ENCODE data around the gene SEMA7A.

Gene SEMA7A

GRCh38 chr15:74362482-74362881, 71.3 kb downstream of the SEMA7A start:
- TF ChIP-seq FOXM1 (IDR thresholded peaks at IDR 0.05; ENCODE audit: borderline replicate concordance, low read depth) (no peak), ZBTB7A (IDR thresholded peaks at IDR 0.05; ENCODE audit: low read depth) (no peak), REST (IDR thresholded peaks at IDR 0.05; ENCODE audit: low read depth) (no peak), YY1 (IDR thresholded peaks at IDR 0.05; ENCODE audit: low read depth) (no peak), NFIC (IDR thresholded peaks at IDR 0.05) (no peak), TEAD4 (IDR thresholded peaks at IDR 0.05) (no peak), CEBPB (IDR thresholded peaks at IDR 0.05) (no peak), TCF12 (IDR thresholded peaks at IDR 0.05; ENCODE audit: low read depth) (no peak), TAF1 (IDR thresholded peaks at IDR 0.05; ENCODE audit: low read depth) (no peak), EGR1 (IDR thresholded peaks at IDR 0.05) (no peak), CREB1 (IDR thresholded peaks at IDR 0.05; ENCODE audit: low read depth) (no peak), EP300 (IDR thresholded peaks at IDR 0.05; ENCODE audit: borderline replicate concordance) (no peak), RAD21 (IDR thresholded peaks at IDR 0.05; ENCODE audit: low read depth) (no peak)

Measured in Ishikawa (cell line).